HTR-8/SVneo (cell line): ENCODE measurements around the gene VCY.
"Not testable (repeated sequence)": the region's sequence is repeated elsewhere in the genome, so short reads cannot be mapped to it uniquely, and the experiment has no call there.

Experiments used
- DNase-seq: peaks from one replicate; pipeline ENCODE4 v3.0.0; 2011; ENCODE audit warnings: low spot score, mixed read lengths; ENCODE audit not compliant: insufficient read length
- FAIRE-seq: peaks from 2 replicates; lab custom pipeline; 2011; peaks lifted over from hg19 to GRCh38; lab: Jason Lieb, UNC

Gene VCY

GRCh38 chrY:13986373-13986772 is at the start of gene VCY:
Gene VCY, minus strand, starts transcription at chrY:13986473. Its CDS starts 33 bp downstream, at chrY:13986440.
- DNase-seq, FAIRE-seq: not testable (repeated sequence)

- not testable (repeated sequence) for FAIRE-seq, DNase-seq
These were observed 44.1 kb upstream of the VCY start for GRCh38 chrY:14030395-14030794.

GRCh38 chrY:14011916-14012315 is 25.6 kb upstream of the VCY start:
- not testable (repeated sequence) for DNase-seq, FAIRE-seq

GRCh38 chrY:13942406-13942805 is 43.9 kb downstream of the VCY start:
- not testable (repeated sequence) for DNase-seq, FAIRE-seq
